Nephron progenitor cell (in vitro differentiated cells): Measurements from ENCODE around the gene REEP3.
"Not testable (repeated sequence)": the region's sequence is repeated elsewhere in the genome, so short reads cannot be mapped to it uniquely, and the experiment has no call there.

Experiments
- DNase-seq: peaks from one replicate; pipeline ENCODE4 v3.0.0; 2021
- H3K27ac Mint-ChIP-seq: 2 replicates; pipeline ENCODE4 v1.8.0; 2021; ENCODE audit warnings: mild to moderate bottlenecking, moderate library complexity, mixed read lengths
- H3K27me3 Mint-ChIP-seq: 2 replicates; pipeline ENCODE4 v1.8.0; 2021; ENCODE audit warnings: mild to moderate bottlenecking, low read depth, mixed read lengths; ENCODE audit not compliant: poor library complexity
- H3K36me3 Mint-ChIP-seq: 2 replicates; pipeline ENCODE4 v1.8.0; 2021; ENCODE audit warnings: low read depth, mixed read lengths
- H3K4me1 Mint-ChIP-seq: 2 replicates; pipeline ENCODE4 v1.8.0; 2021; ENCODE audit warnings: mixed read lengths
- H3K4me3 Mint-ChIP-seq: 2 replicates; pipeline ENCODE4 v1.8.0; 2021; ENCODE audit warnings: mild to moderate bottlenecking, moderate library complexity, mixed read lengths
- H3K9me3 Mint-ChIP-seq: 2 replicates; pipeline ENCODE4 v1.8.0; 2021; ENCODE audit warnings: mild to moderate bottlenecking, moderate library complexity, mixed read lengths
- CTCF ChIP-seq: fragments of 200-600 bp; sonication (generic); IDR thresholded peaks from 2 replicates; pipeline ENCODE4 v1.5.0; 2021; ENCODE audit warnings: antibody characterized with exemption

Gene REEP3

GRCh38 chr10:63563623-63564022 lies 42.4 kb downstream of the REEP3 start:
- Mint-ChIP-seq H3K9me3 (no peaks in the 10 kb centered on the region), H3K27me3 (no peaks in the 10 kb centered on the region), H3K36me3 (peaks cover 9% of the 10 kb centered on the region), H3K4me1 (peaks cover 12% of the 10 kb centered on the region), H3K27ac (peak overlapping the region; percentile 49), H3K4me3 (no peak overlapping the region)
- no peak for TF ChIP-seq CTCF
- DNase-seq: no peak

DNA sequence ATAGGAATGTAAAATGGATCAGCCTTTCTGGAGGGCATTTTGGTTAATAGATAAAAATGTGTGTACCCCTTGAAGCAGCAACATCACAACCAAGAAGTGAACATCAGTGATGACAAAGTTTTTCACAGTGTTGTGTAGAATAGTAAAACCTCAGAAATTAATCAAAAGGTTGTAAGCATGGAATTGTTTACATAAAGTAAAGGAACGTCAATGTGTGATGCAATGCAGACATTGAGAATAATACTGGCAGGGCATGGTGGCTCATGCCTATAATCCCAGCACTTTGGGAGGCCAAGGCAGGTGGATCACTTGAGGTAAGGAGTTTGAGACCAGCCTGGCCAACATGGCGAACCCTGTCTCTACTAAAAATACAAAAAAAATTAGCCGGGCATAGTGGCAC lies 43.5 kb downstream of the REEP3 start:
- not testable (repeated sequence) for H3K9me3 Mint-ChIP-seq, H3K4me3 Mint-ChIP-seq, DNase-seq, H3K27ac Mint-ChIP-seq, H3K27me3 Mint-ChIP-seq, H3K36me3 Mint-ChIP-seq
- H3K4me1 Mint-ChIP-seq: peaks cover 12% of the 10 kb centered on the region

- Mint-ChIP-seq H3K27ac (peak overlapping the region; percentile 94), H3K4me3 (peak overlapping the region; percentile 4), H3K27me3 (no peaks in the 10 kb centered on the region), H3K36me3 (peaks cover 51% of the 10 kb centered on the region), H3K9me3 (peaks cover 7% of the 10 kb centered on the region), H3K4me1 (peaks cover 25% of the 10 kb centered on the region)
- TF ChIP-seq CTCF: no peak
- DNase-seq: no peak
These were observed 52.0 kb downstream of the REEP3 start for GRCh38 chr10:63573068-63573697.

GRCh38 chr10:63574011-63574410 lies 52.8 kb downstream of the REEP3 start:
- peaks cover 25% of the 10 kb centered on the region for H3K4me1 Mint-ChIP-seq
- TF ChIP-seq CTCF: no peak
- DNase-seq: no peak
- no peak overlapping the region for H3K4me3 Mint-ChIP-seq
- peak overlapping the region; percentile 66 for H3K27ac Mint-ChIP-seq
- peaks cover 7% of the 10 kb centered on the region for H3K9me3 Mint-ChIP-seq
- peaks cover 51% of the 10 kb centered on the region for H3K36me3 Mint-ChIP-seq
- H3K27me3 Mint-ChIP-seq: no peaks in the 10 kb centered on the region

DNA sequence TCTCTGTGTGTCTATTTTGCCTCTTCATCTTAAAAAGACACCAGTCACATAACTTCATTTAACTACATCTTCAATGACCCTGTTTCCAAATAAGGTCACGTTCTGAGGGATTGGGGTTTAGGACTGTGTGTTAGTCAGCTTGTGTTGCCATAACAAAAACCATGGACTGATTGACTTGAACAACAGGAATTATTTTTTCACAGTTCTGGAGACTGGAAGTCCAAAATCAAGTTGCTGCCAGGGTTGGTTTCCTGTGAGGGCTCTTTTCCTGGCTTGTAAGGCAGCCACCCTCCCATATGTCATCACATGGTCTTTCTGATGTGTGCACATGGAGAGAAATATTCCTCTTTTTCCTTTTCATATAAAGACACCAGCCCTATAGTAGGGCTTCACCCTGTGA lies 55.3 kb downstream of the REEP3 start:
- Mint-ChIP-seq H3K27ac (no peak overlapping the region), H3K4me3 (no peak overlapping the region), H3K4me1 (peaks cover 25% of the 10 kb centered on the region), H3K36me3 (peaks cover 39% of the 10 kb centered on the region), H3K9me3 (peaks cover 7% of the 10 kb centered on the region), H3K27me3 (no peaks in the 10 kb centered on the region)
- no peak for DNase-seq
- TF ChIP-seq CTCF: no peak

DNA sequence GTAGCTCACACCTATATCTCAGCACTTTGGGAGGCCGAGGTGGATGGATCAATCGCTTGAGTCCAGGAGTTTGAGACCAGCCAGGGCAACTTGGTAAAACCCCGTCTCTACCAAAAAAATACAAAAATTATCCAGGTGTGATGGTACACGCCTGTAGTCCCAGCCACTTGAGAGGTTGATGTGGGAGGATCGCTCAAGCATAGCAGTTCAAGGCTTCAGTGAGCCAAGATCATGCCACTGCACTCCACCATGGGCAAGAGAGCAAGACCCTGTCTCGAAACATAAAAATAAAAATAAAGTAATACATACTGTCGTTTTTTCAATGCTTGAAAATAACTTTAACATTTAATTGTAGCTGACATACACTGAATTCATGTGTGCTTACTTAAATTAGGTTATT lies 57.3 kb downstream of the REEP3 start:
- Mint-ChIP-seq H3K4me3 (no peak overlapping the region), H3K27me3 (no peaks in the 10 kb centered on the region), H3K4me1 (peaks cover 20% of the 10 kb centered on the region), H3K9me3 (peaks cover 7% of the 10 kb centered on the region), H3K36me3 (peaks cover 37% of the 10 kb centered on the region), H3K27ac (no peak overlapping the region)
- no peak for TF ChIP-seq CTCF
- DNase-seq: no peak
